ENCODE measurements around the gene DZIP1L. TPM values are rescaled to one million over a fixed set of nuclear protein-coding genes. Genes with fewer than 3 reads are reported as not detected.

DZIP1L gene, protein sequence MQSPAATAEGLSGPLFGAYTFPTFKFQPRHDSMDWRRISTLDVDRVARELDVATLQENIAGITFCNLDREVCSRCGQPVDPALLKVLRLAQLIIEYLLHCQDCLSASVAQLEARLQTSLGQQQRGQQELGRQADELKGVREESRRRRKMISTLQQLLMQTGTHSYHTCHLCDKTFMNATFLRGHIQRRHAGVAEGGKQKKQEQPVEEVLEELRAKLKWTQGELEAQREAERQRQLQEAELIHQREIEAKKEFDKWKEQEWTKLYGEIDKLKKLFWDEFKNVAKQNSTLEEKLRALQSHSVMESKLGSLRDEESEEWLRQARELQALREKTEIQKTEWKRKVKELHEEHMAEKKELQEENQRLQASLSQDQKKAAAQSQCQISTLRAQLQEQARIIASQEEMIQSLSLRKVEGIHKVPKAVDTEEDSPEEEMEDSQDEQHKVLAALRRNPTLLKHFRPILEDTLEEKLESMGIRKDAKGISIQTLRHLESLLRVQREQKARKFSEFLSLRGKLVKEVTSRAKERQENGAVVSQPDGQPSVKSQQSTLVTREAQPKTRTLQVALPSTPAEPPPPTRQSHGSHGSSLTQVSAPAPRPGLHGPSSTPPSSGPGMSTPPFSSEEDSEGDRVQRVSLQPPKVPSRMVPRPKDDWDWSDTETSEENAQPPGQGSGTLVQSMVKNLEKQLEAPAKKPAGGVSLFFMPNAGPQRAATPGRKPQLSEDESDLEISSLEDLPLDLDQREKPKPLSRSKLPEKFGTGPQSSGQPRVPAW
- 10 to 100 TPM; 32.0 to 32.5 TPM for total RNA-seq
- 11.8 TPM for polyA plus RNA-seq (2013, experiment 1 of 2)
- 14.0 TPM for polyA plus RNA-seq (2013, experiment 2 of 2)
- long read RNA-seq, experiment 1, partial matches to known transcripts = 3 of 8 reads
- long read RNA-seq, experiment 1, other reads (novel, unspliced or antisense) = 5 of 8 reads
- long read RNA-seq, experiment 2, partial matches to known transcripts = 3 of 18 reads
- long read RNA-seq, experiment 2, other reads (novel, unspliced or antisense) = 15 of 18 reads
- long read RNA-seq, experiment 3, partial matches to known transcripts = 6 of 47 reads
- long read RNA-seq, experiment 3, other reads (novel, unspliced or antisense) = 38 of 47 reads
- long read RNA-seq, experiment 4, partial matches to known transcripts = 0 of 1 reads
- long read RNA-seq, experiment 4, other reads (novel, unspliced or antisense) = 1 of 1 reads

DNA sequence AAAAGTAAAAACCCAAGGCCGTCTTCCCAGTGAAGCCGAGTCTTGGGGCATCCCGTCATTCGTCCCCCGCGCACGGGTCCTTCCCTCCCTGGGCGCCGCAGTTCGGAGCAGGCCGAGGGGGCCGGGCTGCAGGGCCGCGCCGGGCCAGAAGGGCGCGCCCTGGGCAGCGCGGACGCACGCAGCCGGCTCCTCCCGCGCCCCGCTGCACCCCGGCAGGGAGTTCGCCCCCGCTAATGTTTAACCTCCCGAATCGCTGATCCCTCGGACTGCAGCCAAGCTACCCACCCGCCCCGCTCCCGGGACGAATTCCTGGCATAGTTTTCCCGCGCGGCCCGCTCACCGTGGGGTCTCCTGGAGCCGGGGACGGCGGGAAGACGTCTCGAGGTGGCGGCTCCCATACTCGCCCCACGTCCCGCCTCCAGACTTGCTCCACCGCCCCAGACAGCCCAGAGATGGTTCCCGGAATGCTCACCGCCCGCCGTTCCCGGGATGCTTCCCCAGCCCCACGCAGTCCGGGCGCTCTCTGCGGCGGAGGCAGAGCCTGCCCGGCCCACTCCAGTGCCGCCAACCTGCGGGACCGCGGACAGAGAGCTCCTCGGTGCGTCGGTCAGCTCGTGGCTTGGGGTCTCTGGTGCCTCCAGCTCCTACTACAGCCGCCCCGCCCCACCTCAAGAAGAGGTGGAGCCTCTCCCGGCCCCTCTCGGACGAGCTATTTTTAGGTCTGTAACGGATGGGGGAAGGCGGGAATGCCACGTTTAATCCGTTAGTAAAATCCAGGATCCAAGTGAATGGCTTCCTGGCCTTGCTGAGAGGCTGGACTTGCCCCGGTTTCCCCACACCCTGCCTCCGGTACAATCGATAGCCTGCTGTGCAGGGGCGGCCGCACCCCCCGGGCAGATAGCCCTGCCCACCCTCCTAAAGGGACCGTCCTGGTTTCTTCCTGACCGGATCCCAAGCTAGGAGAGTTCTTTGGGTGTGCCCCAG lies at the start of gene DZIP1L:
TSS of gene DZIP1L (minus strand) at position 621 of the 984 bp plus-strand sequence. CDS start 11,637 bp downstream, outside the sequence.
- Histone ChIP-seq H3K9me3 (ENCODE audit: control insufficient read depth, low read length) (peaks cover 6% of the 10 kb centered on the region), H3K27ac (ENCODE audit: low read depth, low read length) (peak within 1 kb of the TSS; percentile 84), H3K4me1 (ENCODE audit: control insufficient read depth, insufficient read depth, low read length) (no peaks in the 10 kb centered on the region), H3K4me3 (ENCODE audit: low read length) (peak within 1 kb of the TSS; percentile 86), H3K36me3 (ENCODE audit: control insufficient read depth, insufficient read depth, low read length) (peaks cover 16% of the 10 kb centered on the region), H3K27me3 (ENCODE audit: control insufficient read depth, insufficient read depth, low read length, poor library complexity, severe bottlenecking) (no peaks in the 10 kb centered on the region), H3K9ac (ENCODE audit: extremely low read depth, low read length, poor library complexity, severe bottlenecking) (peak within 1 kb of the TSS; percentile 81)
- Mint-ChIP-seq H3K36me3 (ENCODE audit: low read depth) (peaks cover 14% of the 10 kb centered on the region), H3K4me1 (peaks cover 23% of the 10 kb centered on the region), H3K27me3 (ENCODE audit: insufficient read depth) (peaks cover 7% of the 10 kb centered on the region), H3K27ac (peak within 1 kb of the TSS; percentile 96), H3K9me3 (peaks cover 3% of the 10 kb centered on the region), H3K4me3 (peak within 1 kb of the TSS; percentile 85)
- peak; percentile 92 for DNase-seq
- WGBS, 2 experiments (ENCODE audit: insufficient coverage in 1 of 2, insufficient read length in 1 of 2) = 0 to 2% methylated on average over 23 to 86 of the region's 86 CpGs
- peak; percentile 73 for TF ChIP-seq CTCF (conservative IDR thresholded peaks at IDR 0.05)

- H3K36me3 Mint-ChIP-seq (ENCODE audit: low read depth) = peaks cover 58% of the 10 kb centered on the region
Measured at GRCh38 chr3:138165061-138165460, 49.7 kb upstream of the DZIP1L start.

More at GRCh38 chr3:138165061-138165460, 49.7 kb upstream of the DZIP1L start:
- WGBS, 2 experiments (ENCODE audit: insufficient coverage in 1 of 2, insufficient read length in 1 of 2) = 99 to 100% methylated on average over 2 of the region's 2 CpGs
- H3K4me3 ChIP-seq (ENCODE audit: low read length) = no peak overlapping the region
- H3K9ac ChIP-seq (ENCODE audit: extremely low read depth, low read length, poor library complexity, severe bottlenecking) = no peak overlapping the region
- no peaks in the 10 kb centered on the region for H3K9me3 ChIP-seq (ENCODE audit: control insufficient read depth, low read length)
- H3K27me3 ChIP-seq (ENCODE audit: control insufficient read depth, insufficient read depth, low read length, poor library complexity, severe bottlenecking) = no peaks in the 10 kb centered on the region
- no peaks in the 10 kb centered on the region for H3K27me3 Mint-ChIP-seq (ENCODE audit: insufficient read depth)
- H3K4me3 Mint-ChIP-seq = no peak overlapping the region
- H3K27ac Mint-ChIP-seq = no peak overlapping the region
- no peak overlapping the region for H3K27ac ChIP-seq (ENCODE audit: low read depth, low read length)
- no peaks in the 10 kb centered on the region for H3K4me1 Mint-ChIP-seq
- DNase-seq = no peak
- H3K36me3 ChIP-seq (ENCODE audit: control insufficient read depth, insufficient read depth, low read length) = peaks cover 76% of the 10 kb centered on the region
- no peaks in the 10 kb centered on the region for H3K4me1 ChIP-seq (ENCODE audit: control insufficient read depth, insufficient read depth, low read length)
- H3K9me3 Mint-ChIP-seq = no peaks in the 10 kb centered on the region
- no peak for TF ChIP-seq CTCF (conservative IDR thresholded peaks at IDR 0.05)
